HG02970 (cell line): ENCODE data around the gene MAFG.

Experiments
- ATAC-seq: cut with Tn5 transposase; IDR thresholded peaks from one replicate; pipeline ENCODE4 v1.9.1; 2021; ENCODE audit warnings: mild to moderate bottlenecking, moderate library complexity, moderate number of reproducible peaks; ENCODE audit not compliant: unreplicated experiment, low FRiP score

Gene MAFG

GRCh38 chr17:81940538-81941483 lies 13.3 kb upstream of the MAFG start:
- no peak for ATAC-seq

GRCh38 chr17:81939881-81940385 lies 12.4 kb upstream of the MAFG start:
- ATAC-seq: no peak

- no peak for ATAC-seq
These were observed 11.7 kb upstream of the MAFG start for GRCh38 chr17:81939218-81939617.

- ATAC-seq: no peak
These were observed 8.2 kb upstream of the MAFG start for GRCh38 chr17:81935709-81936084.

- ATAC-seq: no peak
These were observed 7.5 kb upstream of the MAFG start for GRCh38 chr17:81934850-81935708.

GRCh38 chr17:81934098-81934757 lies 6.7 kb upstream of the MAFG start:
- no peak for ATAC-seq

GRCh38 chr17:81933178-81933699 lies 5.7 kb upstream of the MAFG start:
- no peak for ATAC-seq

GRCh38 chr17:81932333-81932983 lies 4.9 kb upstream of the MAFG start:
- ATAC-seq: no peak

- ATAC-seq: no peak
These were observed 4.2 kb upstream of the MAFG start for GRCh38 chr17:81931557-81932332.

GRCh38 chr17:81931189-81931556 lies 3.6 kb upstream of the MAFG start:
- ATAC-seq: no peak

GRCh38 chr17:81930142-81931125 lies 2.9 kb upstream of the MAFG start:
- no peak for ATAC-seq

- no peak for ATAC-seq
These were observed 2.0 kb upstream of the MAFG start for GRCh38 chr17:81929253-81930141.

- ATAC-seq: no peak
These were observed 1.2 kb upstream of the MAFG start for GRCh38 chr17:81928544-81929252.

GRCh38 chr17:81927152-81927652 lies 333 bp downstream of the MAFG start:
- ATAC-seq: peak; percentile 1

GRCh38 chr17:81926451-81927151 lies 934 bp downstream of the MAFG start:
- peak; percentile 21 for ATAC-seq
